Measurements from ENCODE around the gene TNXB.
"Not testable (repeated sequence)": the region's sequence is repeated elsewhere in the genome, so short reads cannot be mapped to it uniquely, and the experiment has no call there.

The TNXB gene

DNA sequence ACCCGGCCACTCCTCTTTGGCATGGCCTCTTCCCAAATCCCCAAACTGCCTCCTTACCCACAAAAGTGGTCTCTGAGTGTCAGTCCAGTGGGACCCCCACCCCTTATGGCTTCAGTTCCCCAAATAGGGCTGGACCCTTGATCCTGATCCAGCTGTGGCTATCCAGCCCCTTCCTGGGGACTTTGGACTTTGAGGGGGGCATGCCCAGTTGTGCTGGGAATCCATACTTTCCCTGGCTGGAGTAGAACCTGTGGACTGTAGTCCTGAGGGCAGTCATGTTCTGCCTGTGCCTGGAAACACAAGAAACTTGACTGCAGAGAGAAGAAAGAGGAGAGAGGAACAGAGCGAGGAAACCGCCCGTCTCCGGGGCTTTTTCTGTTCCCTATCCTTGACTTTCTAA is 72.0 kb downstream of the TNXB start:
- ATAC-seq, result not testable (repeated sequence)

GRCh38 chr6:32035283-32036013 is 73.7 kb downstream of the TNXB start:
- not testable (repeated sequence) for ATAC-seq

DNA sequence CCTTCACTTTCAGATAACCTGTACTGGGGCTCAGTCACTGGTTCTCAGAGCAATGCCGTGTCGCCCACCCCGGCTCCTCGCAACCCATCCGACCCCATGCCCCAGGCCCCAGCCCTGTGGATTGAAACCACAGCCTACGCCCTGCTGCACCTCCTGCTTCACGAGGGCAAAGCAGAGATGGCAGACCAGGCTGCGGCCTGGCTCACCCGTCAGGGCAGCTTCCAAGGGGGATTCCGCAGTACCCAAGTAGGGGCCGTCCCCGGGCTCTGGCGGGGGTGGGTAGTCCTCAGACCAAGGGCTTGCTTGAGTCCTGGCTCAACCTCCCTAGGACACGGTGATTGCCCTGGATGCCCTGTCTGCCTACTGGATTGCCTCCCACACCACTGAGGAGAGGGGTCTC is 79.6 kb downstream of the TNXB start:
- not testable (repeated sequence) for ATAC-seq

GRCh38 chr6:32028631-32029030 is 80.5 kb downstream of the TNXB start:
- ATAC-seq, result not testable (repeated sequence)

GRCh38 chr6:32022100-32022499 is 87.0 kb downstream of the TNXB start:
- not testable (repeated sequence) for ATAC-seq

DNA sequence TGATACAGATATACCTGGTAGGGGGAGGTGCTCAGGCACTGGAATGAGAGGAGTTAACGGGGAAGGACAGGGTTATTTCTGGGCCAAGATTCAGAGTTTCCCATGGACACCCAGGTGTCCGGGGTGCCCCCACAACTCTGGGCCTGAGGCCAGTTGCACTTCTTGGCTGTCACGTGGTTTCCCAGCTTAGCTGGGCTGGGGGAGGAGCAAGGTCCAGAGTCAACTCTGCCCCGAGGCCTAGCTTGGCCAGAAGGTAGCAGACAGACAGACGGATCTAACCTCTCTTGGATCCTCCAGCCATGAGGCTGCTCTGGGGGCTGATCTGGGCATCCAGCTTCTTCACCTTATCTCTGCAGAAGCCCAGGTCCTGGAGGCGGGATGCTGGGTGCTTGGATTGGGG is 94.6 kb downstream of the TNXB start, which contains the start of gene C4B:
Gene C4B (plus strand): TSS at position 249 of the 400 bp plus-strand sequence. CDS start 51 bp downstream, at position 300.
- ATAC-seq, result not testable (repeated sequence)

- ATAC-seq, result not testable (repeated sequence)
Observed at GRCh38 chr6:32013738-32014137, 95.4 kb downstream of the TNXB start.

- ATAC-seq, result not testable (repeated sequence)
Observed at GRCh38 chr6:32012941-32013617, 96.1 kb downstream of the TNXB start.

GRCh38 chr6:32010856-32011530 is 98.1 kb downstream of the TNXB start:
- ATAC-seq, result not testable (repeated sequence)

DNA sequence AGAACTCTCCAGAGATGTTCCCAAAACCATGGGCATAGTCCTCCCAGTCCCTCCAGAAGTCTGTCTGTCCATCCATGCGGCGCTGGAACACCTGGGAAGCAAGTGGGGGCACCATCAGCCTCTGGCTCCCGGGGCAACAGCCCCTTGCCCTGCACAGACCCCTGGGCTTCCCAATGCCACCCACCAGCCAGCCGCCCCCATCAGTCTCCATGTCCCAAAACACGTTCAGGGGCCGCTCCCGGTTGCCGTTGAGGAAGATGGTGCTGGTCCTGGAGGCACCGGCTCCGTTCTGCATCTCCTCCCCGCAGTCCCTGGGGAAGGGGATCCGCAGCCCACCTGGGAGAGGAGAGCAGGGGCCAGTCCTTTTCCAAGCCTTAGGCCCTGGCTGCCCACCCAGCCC is 99.6 kb downstream of the TNXB start:
- ATAC-seq, result not testable (repeated sequence)

DNA sequence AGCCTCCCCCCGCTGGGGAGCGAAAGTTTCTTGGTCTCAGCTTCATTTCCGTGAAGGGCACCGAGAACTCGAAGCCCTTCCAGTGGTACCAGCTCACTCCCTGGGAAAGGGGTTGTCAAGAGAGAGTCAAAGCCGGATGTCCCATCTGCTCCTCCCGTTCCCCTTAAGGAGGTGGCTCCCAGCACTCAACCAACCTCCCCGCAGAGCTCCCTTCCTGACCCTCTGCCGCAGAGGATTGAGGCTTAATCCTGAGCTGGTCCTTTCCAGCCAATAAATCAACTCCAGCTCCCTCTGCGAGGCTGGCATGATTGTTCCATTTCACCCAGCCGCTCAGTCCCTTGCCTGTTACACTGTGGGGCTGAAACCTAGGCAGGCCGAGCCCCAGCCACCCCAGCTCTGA is 100.5 kb downstream of the TNXB start:
- not testable (repeated sequence) for ATAC-seq

DNA sequence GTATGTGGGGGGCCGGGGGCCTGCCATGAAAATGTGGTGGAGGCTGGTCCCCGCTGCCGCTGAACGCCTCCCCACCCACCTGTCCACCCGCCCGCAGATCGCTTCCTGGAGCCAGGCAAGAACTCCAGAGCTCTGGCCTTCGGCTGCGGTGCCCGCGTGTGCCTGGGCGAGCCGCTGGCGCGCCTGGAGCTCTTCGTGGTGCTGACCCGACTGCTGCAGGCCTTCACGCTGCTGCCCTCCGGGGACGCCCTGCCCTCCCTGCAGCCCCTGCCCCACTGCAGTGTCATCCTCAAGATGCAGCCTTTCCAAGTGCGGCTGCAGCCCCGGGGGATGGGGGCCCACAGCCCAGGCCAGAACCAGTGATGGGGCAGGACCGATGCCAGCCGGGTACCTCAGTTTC is 101.1 kb downstream of the TNXB start:
- ATAC-seq, result not testable (repeated sequence)

DNA sequence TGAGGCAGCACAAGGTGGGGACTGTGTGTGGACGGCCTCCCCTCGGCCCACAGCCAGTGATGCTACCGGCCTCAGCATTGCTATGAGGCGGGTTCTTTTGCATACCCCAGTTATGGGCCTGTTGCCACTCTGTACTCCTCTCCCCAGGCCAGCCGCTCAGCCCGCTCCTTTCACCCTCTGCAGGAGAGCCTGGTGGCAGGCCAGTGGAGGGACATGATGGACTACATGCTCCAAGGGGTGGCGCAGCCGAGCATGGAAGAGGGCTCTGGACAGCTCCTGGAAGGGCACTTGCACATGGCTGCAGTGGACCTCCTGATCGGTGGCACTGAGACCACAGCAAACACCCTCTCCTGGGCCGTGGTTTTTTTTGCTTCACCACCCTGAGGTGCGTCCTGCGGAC is 102.1 kb downstream of the TNXB start:
- peak in 1 of 2 donors; percentile 14 for ATAC-seq

GRCh38 chr6:32005991-32006529 is 103.1 kb downstream of the TNXB start:
- not testable (repeated sequence) for ATAC-seq

DNA sequence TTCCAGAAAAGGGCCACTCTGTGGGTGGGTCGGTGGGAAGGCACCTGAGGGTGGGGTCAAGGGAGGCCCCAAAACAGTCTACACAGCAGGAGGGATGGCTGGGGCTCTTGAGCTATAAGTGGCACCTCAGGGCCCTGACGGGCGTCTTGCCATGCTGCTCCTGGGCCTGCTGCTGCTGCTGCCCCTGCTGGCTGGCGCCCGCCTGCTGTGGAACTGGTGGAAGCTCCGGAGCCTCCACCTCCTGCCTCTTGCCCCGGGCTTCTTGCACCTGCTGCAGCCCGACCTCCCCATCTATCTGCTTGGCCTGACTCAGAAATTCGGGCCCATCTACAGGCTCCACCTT is 103.6 kb downstream of the TNXB start:
- ATAC-seq, result not testable (repeated sequence)

- peak; percentile 63 to 71 for ATAC-seq
Observed at GRCh38 chr6:32004864-32005537, 104.1 kb downstream of the TNXB start.

DNA sequence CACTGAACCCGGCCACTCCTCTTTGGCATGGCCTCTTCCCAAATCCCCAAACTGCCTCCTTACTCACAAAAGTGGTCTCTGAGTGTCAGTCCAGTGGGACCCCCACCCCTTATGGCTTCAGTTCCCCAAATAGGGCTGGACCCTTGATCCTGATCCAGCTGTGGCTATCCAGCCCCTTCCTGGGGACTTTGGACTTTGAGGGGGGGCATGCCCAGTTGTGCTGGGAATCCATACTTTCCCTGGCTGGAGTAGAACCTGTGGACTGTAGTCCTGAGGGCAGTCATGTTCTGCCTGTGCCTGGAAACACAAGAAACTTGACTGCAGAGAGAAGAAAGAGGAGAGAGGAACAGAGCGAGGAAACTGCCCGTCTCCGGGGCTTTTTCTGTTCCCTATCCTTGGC is 104.7 kb downstream of the TNXB start:
- ATAC-seq, result not testable (repeated sequence)

DNA sequence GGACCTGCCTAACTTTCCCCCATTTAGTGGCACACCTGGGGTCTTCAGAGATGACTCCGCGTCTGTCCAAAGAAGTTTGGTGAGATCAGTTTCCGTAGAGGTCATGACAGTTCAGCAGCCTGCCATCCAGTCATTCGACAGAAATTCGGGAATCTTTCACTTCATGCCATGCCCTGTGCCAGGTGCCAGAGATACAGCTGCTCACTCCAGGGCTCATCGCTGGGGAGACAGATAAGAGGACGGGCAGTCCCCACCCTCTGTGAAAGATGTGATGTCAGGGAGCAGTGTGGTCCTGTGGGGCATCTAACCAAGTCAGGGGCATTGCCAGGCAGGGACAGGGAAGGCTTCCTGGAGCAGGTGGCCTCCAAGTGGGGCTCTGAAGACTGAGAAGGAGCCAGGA is 105.8 kb downstream of the TNXB start:
- ATAC-seq, result not testable (repeated sequence)

GRCh38 chr6:32002546-32003268 is 106.4 kb downstream of the TNXB start:
- ATAC-seq, result not testable (repeated sequence)

DNA sequence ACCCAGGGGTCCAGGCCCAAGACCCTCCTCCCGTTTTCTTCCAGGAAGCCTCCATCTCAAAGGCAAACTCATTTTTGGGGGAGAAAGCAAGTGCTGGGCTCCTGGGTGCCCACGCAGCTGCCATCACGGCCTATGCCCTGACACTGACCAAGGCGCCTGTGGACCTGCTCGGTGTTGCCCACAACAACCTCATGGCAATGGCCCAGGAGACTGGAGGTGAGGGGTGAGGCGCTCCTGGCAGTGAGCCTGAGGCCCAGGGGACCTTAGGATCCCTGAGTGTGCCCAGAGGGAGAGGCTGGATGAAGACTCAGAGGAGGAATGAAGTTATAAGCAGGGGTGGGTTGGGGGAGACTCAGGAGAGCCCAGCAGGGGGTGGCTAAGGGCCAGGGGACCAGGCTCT is 112.8 kb downstream of the TNXB start:
- ATAC-seq, result not testable (repeated sequence)

DNA sequence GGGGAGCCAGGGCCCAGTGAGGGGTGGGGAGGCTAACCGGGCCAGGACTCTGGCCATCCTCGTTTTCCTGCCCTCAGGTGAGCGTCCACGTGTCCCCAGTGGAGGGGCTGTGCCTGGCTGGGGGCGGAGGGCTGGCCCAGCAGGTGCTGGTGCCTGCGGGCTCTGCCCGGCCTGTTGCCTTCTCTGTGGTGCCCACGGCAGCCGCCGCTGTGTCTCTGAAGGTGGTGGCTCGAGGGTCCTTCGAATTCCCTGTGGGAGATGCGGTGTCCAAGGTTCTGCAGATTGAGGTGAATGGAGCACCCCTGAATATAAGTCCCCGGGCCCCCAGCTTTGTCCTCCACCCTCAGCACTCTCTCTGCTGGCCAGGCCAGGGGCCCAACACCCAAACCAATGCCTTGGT is 114.7 kb downstream of the TNXB start:
- ATAC-seq, result not testable (repeated sequence)

Measured in activated CD4-positive, CD25-positive, alpha-beta regulatory T cell treated with anti-CD3 and anti-CD28 coated beads, Interleukin-2, amount 50 U/mL, for 24 hours (primary cell).